ENCODE measurements around the gene MEIOC. TPM values are rescaled to one million over a fixed set of nuclear protein-coding genes. Genes with fewer than 3 reads are reported as not detected.
A peak's percentile ranks its signal among the peaks of the same experiment; 100 is the strongest.
"Not testable (repeated sequence)": the region's sequence is repeated elsewhere in the genome, so short reads cannot be mapped to it uniquely, and the experiment has no call there.

MEIOC gene
- total RNA-seq, 4 donors from 2014 or later = 0.28 TPM; not detected in 3

DNA sequence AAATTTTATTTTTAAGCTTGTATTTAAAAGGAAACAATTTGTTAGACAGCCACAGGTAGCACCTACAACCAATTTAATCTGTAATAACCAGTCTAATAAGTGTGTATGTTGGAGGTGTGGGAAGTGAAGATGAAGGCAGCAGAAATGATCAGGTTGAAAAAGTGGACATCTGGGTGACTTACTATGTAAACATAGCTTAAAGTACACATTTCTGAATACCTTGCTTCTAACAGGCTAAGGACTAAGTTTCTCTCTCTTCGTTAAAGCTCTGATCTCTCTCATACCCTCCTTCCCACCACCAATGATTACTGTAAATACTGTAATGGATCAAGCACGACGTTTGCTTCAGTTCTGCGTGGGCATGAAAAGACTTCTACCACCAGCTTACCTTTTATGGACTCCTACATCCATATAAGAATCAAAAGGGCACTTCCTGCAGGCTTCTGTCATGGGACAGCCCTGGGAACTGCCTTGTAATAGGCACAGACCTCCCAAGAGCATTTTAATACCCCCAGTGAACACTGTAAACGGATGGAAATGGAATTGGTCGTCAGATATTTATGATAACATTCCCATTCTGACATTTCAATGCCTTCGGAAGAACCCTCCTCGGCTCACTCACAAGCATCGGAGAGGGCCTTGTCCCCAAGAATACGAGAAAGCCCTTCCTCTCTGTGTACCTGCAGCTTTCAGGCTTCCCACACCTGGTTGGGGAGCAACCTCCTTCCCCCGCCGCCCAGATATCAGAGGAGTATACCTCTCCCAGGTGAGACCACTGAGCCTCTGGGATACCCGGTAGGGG is 32.6 kb downstream of the MEIOC start:
- no peak for DNase-seq
- Histone ChIP-seq H3K4me3 (peak overlapping the region; percentile 75 to 78), H3K4me1 (no peaks in the 10 kb centered on the region), H3K9me3 (no peaks in the 10 kb centered on the region), H3K36me3 (no peaks in the 10 kb centered on the region), H3K27me3 (no peaks in the 10 kb centered on the region), H3K27ac (peak overlapping the region; percentile 88 to 89)
- intact Hi-C loops (cut with DNase I; ENCODE audit: low total_unique reads) = no loop called here
- TF ChIP-seq, protein P1, sequence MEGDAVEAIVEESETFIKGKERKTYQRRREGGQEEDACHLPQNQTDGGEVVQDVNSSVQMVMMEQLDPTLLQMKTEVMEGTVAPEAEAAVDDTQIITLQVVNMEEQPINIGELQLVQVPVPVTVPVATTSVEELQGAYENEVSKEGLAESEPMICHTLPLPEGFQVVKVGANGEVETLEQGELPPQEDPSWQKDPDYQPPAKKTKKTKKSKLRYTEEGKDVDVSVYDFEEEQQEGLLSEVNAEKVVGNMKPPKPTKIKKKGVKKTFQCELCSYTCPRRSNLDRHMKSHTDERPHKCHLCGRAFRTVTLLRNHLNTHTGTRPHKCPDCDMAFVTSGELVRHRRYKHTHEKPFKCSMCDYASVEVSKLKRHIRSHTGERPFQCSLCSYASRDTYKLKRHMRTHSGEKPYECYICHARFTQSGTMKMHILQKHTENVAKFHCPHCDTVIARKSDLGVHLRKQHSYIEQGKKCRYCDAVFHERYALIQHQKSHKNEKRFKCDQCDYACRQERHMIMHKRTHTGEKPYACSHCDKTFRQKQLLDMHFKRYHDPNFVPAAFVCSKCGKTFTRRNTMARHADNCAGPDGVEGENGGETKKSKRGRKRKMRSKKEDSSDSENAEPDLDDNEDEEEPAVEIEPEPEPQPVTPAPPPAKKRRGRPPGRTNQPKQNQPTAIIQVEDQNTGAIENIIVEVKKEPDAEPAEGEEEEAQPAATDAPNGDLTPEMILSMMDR (IDR thresholded peaks at IDR 0.05) = no peak
- TF ChIP-seq POLR2A (IDR thresholded peaks at IDR 0.05) = no peak

DNA sequence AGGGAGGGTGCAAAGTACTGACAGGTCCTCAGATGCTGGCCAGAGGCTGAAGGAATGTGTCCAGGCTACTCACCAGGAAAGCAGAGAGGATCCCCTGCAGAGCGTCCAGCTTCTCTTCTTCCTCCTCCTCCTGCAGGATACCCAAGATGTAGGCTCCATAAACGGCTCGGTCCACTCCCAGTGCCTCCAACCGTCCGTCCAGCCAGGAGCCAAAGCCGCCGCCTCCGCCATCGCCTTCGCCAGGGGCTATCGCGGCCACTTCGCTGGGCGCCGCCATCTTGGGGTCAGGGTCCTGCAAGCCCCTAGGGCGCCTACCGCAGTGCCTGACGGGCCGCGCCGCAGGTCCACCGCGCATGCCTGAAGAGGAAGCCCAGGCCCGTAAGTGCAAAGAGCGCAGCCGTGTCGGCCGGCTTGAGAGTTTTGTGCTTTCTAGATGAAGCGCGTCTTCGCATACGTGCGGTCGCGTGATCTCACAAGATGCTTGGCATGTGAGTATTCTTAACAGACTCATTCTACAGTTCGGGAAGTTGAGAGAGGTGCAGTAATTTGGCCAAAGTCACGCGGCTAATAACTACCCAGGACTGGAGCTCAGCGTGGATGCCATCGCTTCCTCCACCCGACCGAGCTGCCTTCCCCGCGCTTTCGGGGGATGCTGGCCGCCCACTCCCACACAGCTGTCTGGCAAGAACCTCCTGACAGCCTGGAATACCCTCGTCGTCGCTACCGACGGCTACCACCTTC is 33.4 kb downstream of the MEIOC start, which contains the start of gene CCDC43:
TSS of gene CCDC43 (minus strand) at position 300 of the 741 bp plus-strand sequence. CDS start at position 277, 23 bp downstream.
- H3K27me3 ChIP-seq = no peaks in the 10 kb centered on the region
- no peaks in the 10 kb centered on the region for H3K9me3 ChIP-seq
- intact Hi-C loops (cut with DNase I; ENCODE audit: low total_unique reads) = no loop called here
- peak within 1 kb of the TSS; percentile 88 to 89 for H3K27ac ChIP-seq
- peak within 1 kb of the TSS; percentile 75 to 78 for H3K4me3 ChIP-seq
- H3K36me3 ChIP-seq = no peaks in the 10 kb centered on the region
- DNase-seq = peak; percentile 83 to 90
- H3K4me1 ChIP-seq = no peaks in the 10 kb centered on the region
- peak; percentile 20 to 38 for TF ChIP-seq POLR2A (IDR thresholded peaks at IDR 0.05)
- TF ChIP-seq, protein P1 (IDR thresholded peaks at IDR 0.05) = peak in 1 of 4 experiments; percentile 18

DNA sequence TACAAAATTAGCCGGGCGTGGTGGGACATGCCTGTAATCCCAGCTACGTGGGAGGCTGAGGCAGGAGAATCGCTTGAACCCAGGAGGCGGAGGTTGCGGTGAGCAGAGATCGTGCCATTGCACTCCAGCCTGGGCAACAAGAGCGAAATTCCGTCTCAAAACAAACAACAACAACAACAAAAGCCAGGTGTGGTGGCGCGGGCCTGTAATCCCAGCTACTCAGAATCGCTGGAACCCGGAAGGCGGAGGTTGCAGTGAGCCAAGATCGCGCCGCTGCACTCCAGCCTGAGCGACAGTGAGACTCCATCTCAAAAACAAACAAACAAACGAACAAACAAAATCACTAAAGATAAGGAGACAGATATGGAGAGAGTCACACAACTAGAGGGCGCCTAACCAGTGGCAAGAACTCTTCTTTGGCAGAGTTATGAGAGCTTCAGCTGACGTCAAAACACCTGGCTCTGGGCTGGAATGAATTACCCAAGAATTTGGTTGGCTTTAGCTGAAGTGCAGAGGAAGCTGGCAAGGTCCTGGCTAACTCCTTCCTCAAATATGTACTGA is 34.6 kb downstream of the MEIOC start:
- peak overlapping the region; percentile 88 to 89 for H3K27ac ChIP-seq
- H3K4me1 ChIP-seq; H3K9me3 ChIP-seq; H3K36me3 ChIP-seq; DNase-seq; H3K4me3 ChIP-seq; H3K27me3 ChIP-seq; intact Hi-C loops (cut with DNase I; ENCODE audit: low total_unique reads): not testable (repeated sequence)

DNA sequence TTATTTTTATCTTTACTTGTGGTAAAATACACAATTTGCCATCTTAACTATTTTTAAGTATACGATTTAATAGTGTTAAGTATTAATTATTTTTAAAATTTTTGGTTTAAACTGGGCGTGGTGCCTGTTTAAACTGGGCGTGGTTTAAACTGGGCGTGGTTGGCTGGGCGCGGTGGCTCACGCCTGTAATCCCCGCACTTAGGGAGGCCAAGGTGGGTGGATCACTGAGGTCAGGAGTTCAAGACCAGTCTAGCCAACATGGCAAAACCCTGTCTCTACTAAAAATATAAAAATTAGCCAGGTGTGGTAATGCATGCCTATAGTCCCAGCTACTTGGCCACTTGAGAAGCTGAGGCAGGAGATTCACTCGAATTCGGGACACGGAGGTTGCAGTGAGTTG is 37.3 kb downstream of the MEIOC start:
- Histone ChIP-seq H3K4me1 (no peaks in the 10 kb centered on the region), H3K36me3 (no peaks in the 10 kb centered on the region), H3K27ac (no peak overlapping the region), H3K4me3 (no peak overlapping the region), H3K27me3 (no peaks in the 10 kb centered on the region), H3K9me3 (no peaks in the 10 kb centered on the region)
- intact Hi-C loops (cut with DNase I; ENCODE audit: low total_unique reads) = no loop called here
- DNase-seq = no peak
- TF ChIP-seq, protein P1 (IDR thresholded peaks at IDR 0.05) = no peak
- no peak for TF ChIP-seq POLR2A (IDR thresholded peaks at IDR 0.05)

DNA sequence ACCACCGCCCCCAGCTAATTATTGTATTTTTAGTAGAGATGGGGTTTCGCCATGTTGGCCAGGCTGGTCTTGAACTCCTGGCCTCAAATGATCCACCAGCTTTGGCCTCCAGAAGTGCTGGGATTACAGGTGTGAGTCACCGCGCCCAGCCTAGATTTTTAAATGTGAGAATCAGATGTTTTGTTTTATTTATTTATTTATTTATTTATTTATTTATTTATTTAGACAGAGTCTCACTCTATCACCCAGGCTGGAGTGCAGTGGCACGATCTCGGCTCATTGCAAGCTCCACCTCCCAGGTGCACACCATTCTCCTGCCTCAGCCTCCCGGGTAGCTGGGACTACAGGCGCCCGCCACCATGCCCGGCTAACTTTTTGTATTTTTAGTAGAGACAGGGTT is 44.0 kb downstream of the MEIOC start:
- H3K9me3 ChIP-seq; H3K27me3 ChIP-seq; H3K36me3 ChIP-seq; intact Hi-C loops (cut with DNase I; ENCODE audit: low total_unique reads); H3K4me3 ChIP-seq; H3K27ac ChIP-seq; DNase-seq; H3K4me1 ChIP-seq: not testable (repeated sequence)

Data from uterus (tissue), 4 donors.